ENCODE measurements around the gene VENTX. TPM values are rescaled to one million over a fixed set of nuclear protein-coding genes. Genes with fewer than 3 reads are reported as not detected.

Gene VENTX
- total RNA-seq, 4 donors from 2014 or later: 0.21 to 1.3 (median 0.51) TPM; not detected in 1

DNA sequence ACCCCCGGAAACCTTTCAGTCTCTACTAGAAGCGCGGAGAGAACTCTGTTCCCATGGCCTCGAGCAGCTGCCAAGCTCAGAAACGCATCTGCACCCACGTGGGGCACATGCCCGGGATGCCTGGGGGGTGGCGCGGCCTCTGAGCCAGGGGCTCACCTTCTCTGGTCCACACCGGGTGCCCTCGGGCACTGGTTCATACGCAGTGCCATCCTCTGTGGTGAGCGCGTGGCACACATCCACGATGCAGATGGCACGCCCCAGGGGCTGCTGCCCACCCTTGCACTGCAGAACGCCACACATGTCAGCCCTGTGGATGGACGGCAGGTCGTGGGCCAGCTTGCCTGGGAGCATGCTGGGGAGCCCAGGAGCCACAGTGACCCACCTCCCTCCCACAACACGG is 32.5 kb downstream of the VENTX start:
- Histone ChIP-seq H3K9me3 (no peaks in the 10 kb centered on the region), H3K36me3 (no peaks in the 10 kb centered on the region), H3K27me3 (no peaks in the 10 kb centered on the region), H3K4me3 (no peak overlapping the region), H3K27ac (no peak overlapping the region), H3K4me1 (no peaks in the 10 kb centered on the region)
- DNase-seq: no peak
- TF ChIP-seq POLR2A (IDR thresholded peaks at IDR 0.05): no peak
- TF ChIP-seq, protein P1, sequence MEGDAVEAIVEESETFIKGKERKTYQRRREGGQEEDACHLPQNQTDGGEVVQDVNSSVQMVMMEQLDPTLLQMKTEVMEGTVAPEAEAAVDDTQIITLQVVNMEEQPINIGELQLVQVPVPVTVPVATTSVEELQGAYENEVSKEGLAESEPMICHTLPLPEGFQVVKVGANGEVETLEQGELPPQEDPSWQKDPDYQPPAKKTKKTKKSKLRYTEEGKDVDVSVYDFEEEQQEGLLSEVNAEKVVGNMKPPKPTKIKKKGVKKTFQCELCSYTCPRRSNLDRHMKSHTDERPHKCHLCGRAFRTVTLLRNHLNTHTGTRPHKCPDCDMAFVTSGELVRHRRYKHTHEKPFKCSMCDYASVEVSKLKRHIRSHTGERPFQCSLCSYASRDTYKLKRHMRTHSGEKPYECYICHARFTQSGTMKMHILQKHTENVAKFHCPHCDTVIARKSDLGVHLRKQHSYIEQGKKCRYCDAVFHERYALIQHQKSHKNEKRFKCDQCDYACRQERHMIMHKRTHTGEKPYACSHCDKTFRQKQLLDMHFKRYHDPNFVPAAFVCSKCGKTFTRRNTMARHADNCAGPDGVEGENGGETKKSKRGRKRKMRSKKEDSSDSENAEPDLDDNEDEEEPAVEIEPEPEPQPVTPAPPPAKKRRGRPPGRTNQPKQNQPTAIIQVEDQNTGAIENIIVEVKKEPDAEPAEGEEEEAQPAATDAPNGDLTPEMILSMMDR (IDR thresholded peaks at IDR 0.05): no peak
- intact Hi-C loops (cut with DNase I; ENCODE audit: low total_unique reads): no loop called here

DNA sequence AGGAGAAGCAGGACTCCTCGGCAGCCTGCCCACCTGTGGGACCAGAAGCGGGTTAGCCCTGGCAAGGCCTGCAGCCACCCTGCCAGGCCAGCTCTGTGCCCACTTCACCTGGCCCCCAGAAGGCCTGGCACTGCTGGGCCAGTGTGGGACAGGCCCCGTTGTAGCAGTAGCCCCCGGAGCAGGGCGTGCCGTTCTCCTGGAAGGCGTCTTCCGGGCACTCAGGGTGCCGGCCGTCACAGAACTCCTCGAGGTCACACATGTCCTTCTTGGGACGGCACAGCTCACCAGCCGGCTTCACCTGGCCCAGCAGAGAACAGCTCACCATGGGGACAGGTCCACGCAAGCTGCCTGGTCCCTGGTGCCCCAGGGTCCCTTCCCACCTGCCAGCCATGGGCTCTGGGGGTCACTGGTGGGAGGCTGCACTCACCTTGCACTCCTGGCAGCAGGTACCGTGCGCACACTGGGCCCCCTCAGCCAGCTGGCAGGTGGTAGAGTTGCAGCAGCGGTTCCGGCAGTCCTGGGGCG is 33.2 kb downstream of the VENTX start:
- H3K27ac ChIP-seq: no peak overlapping the region
- no peaks in the 10 kb centered on the region for H3K36me3 ChIP-seq
- H3K9me3 ChIP-seq: no peaks in the 10 kb centered on the region
- H3K4me3 ChIP-seq: no peak overlapping the region
- DNase-seq: no peak
- no peak for TF ChIP-seq POLR2A (IDR thresholded peaks at IDR 0.05)
- TF ChIP-seq, protein P1 (IDR thresholded peaks at IDR 0.05): no peak
- intact Hi-C loops (cut with DNase I; ENCODE audit: low total_unique reads): no loop called here
- no peaks in the 10 kb centered on the region for H3K27me3 ChIP-seq
- no peaks in the 10 kb centered on the region for H3K4me1 ChIP-seq

DNA sequence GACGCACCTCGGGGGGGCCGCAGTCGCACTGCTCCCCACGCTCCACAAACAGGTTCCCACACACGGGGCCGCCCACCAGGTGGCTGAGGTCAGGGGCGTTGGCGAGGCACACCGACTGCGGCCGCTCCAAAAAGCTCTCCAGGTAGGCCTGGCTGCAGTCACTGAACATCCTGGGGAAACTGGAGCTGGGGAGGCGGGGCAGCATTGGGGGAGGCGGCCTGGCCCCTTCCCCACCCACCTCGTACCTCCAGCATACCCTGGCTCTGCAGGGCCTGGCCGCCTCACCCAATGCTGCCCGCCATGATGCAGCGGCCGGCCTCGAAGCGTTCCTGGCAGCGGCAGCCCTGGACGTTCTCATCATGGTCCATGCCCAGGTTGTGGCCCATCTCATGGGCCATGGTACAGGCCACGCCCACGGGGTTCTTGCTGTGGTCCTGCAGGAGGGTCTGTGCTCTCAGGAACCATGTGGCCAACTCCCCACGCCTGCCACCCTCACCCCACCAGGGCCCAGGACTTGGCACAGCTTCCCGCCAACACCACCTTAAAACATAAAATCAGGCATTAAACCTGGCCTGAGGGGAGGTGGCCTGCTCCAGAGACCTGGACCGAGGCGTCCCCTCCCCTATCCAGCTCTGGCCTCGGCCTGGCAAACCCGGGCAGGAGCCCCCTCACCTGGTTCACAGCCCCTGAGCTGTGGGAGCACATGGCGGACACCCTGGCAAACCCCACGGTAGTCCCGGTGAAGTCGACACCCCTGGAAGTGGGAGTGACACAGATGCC is 34.1 kb downstream of the VENTX start:
- H3K27me3 ChIP-seq: no peaks in the 10 kb centered on the region
- no peaks in the 10 kb centered on the region for H3K9me3 ChIP-seq
- H3K4me3 ChIP-seq: no peak overlapping the region
- no peak for DNase-seq
- no peak overlapping the region for H3K27ac ChIP-seq
- no peaks in the 10 kb centered on the region for H3K36me3 ChIP-seq
- intact Hi-C loops (cut with DNase I; ENCODE audit: low total_unique reads): no loop called here
- peaks cover 0 to 4% of the 10 kb centered on the region in 2 donors for H3K4me1 ChIP-seq
- no peak for TF ChIP-seq POLR2A (IDR thresholded peaks at IDR 0.05)
- TF ChIP-seq, protein P1 (IDR thresholded peaks at IDR 0.05): no peak

DNA sequence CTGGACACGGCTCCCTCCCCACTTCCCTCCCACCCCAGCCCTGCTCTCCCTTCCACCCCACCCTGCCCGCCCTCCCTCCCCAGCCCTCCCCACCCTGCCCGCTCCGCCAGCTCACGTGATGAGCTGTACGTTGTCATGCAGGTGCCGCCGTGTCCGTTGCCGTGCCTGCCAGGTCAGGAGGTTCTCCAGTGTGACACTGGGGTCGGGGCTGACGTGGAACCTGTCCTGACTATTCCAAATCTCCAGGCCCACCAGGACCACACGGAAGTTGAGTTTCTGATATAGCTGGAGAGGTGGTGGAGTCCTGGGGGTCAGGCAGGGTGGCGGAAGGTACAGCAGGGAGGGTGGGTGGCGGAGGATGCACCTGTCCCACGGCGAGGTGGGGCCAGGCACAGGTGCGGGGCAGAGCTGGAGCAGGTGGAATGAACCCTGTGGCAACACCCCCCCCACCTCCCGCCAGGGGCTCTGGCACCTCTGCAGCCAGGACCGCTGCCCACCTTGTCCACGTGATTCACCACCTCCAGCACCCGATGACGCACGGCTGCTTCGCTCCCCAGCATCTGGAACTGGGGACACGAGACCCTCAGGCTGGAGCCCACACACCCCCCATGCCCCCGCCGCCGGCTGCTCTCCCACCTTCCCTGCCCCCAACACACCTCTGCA is 34.8 kb downstream of the VENTX start:
- no peak for DNase-seq
- H3K27ac ChIP-seq: no peak overlapping the region
- H3K27me3 ChIP-seq: no peaks in the 10 kb centered on the region
- TF ChIP-seq, protein P1 (IDR thresholded peaks at IDR 0.05): no peak
- TF ChIP-seq POLR2A (IDR thresholded peaks at IDR 0.05): no peak
- H3K36me3 ChIP-seq: no peaks in the 10 kb centered on the region
- H3K4me3 ChIP-seq: no peak overlapping the region
- no peaks in the 10 kb centered on the region for H3K9me3 ChIP-seq
- intact Hi-C loops (cut with DNase I; ENCODE audit: low total_unique reads): no loop called here
- peaks cover 0 to 7% of the 10 kb centered on the region in 2 donors for H3K4me1 ChIP-seq

DNA sequence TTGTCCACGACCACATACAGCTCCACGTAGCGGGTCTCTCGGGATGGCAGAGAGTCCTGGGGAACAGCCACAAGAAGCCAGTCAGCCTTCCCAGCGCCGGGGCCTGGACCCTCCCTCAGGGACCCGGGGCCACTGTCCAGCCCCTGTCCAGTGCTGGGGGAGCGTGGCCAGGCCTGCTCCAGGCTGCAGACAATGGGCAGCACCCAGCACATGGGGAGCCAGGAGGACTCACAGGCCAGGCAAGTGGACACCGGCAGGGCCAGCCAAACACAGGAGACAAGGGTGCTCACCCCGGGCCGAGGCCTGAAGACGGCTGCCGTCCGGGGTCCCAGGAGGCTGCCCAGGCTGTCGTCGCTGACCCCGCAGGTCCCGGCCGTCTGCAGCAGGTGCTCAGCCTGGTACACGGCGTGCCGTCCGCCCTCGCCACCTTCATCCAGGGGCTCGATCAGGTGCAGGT is 35.3 kb downstream of the VENTX start:
- Histone ChIP-seq H3K9me3 (no peaks in the 10 kb centered on the region), H3K27me3 (no peaks in the 10 kb centered on the region), H3K27ac (no peak overlapping the region), H3K4me3 (no peak overlapping the region), H3K4me1 (peaks cover 0 to 7% of the 10 kb centered on the region in 2 donors), H3K36me3 (no peaks in the 10 kb centered on the region)
- no peak for DNase-seq
- no peak for TF ChIP-seq POLR2A (IDR thresholded peaks at IDR 0.05)
- TF ChIP-seq, protein P1 (IDR thresholded peaks at IDR 0.05): no peak
- intact Hi-C loops (cut with DNase I; ENCODE audit: low total_unique reads): no loop called here
